NAMALWA (cell line): ENCODE data around the gene PHF24.

ENCODE experiments used
- DNase-seq: peaks from one replicate; pipeline ENCODE4 v3.0.0-alpha.2; 2015; ENCODE audit warnings: low spot score

PHF24 gene

GRCh38 chr9:34983209-34983608 is 25.1 kb downstream of the PHF24 start:
- peak; percentile 27 for DNase-seq

DNA sequence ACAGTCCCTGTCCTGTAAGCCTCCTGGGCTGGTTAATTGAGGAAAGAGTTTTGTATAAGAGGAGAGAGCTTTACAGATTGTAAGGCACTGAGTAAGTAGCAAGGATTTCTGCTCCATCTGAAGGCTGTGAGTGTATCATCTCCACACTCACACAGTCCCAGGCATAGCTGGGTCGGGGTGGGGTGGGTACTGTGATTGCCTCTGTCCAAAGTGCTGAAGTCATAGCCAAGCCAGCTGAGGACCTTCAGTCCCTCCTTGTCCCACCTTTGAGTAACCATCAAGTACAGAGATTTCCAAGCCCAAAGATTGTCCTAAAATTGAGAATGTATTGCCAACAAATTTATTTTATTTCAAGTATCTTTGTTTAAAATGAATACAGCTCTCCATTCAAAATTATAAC is 26.0 kb downstream of the PHF24 start:
- peak; percentile 39 for DNase-seq

GRCh38 chr9:34985311-34985899 is 27.3 kb downstream of the PHF24 start:
- DNase-seq: peak; percentile 77

DNA sequence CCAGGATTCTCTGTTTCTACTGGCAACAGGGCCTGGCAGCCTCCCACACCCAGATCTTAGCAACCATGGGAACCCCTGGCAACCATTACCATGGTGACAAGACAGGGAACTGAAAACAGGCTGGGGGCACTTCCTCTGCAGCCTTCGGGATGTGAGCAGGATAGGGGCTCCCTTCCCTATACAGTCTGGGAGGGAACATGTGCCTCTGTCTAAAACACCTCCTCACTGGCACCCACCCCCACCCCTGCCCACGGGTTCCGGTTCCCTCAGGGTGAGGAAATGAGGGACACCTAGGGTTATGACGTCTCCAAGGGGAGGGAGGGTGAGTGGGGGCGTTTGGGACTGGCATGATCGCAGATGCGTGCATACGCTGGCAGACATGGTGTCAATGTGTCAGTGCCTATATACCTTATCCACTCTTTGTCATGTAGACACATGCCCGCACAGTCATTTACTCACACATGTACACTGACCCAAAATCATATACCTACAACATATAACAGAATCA is 28.5 kb downstream of the PHF24 start:
- DNase-seq: peak; percentile 60

- DNase-seq: no peak
Measured at GRCh38 chr9:34987160-34987901, 29.2 kb downstream of the PHF24 start.

DNA sequence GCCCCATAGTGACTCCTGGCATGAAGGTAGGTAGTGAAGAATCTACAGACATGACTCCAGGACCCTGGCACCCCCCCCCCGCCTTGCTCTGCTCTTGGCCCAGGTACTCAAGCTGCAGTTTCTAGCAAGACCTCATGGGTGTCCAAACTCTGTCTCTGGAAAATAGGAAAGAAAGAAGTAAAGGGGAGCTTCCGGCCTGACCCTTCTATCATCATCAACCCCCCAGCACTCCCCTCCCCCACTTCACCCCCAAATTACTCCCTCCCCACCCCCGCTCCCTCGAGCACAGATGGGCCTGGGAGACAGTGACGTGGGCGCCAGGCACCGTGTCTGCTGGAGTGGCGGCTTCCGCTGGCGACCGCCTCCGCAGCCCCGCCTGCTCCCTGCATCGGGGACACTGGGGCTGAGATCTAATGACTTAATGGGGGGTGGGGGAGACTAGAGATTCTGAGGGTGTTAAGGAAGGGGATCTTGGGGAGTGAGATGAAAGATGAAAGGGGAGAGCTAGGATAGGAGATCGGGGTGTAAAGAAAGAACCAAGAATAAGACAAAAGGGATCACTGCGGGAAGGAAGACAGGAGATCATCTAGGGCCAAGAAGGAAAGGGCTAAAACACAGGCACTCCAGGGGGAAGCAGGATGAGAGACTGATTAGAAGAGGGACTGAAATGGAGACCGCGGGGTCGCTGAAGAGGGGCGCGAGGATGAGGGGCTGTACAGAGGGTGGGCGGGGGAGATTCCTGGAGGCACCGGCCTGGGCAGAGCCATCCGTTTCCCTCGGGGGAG is 30.3 kb downstream of the PHF24 start:
- DNase-seq: no peak

DNA sequence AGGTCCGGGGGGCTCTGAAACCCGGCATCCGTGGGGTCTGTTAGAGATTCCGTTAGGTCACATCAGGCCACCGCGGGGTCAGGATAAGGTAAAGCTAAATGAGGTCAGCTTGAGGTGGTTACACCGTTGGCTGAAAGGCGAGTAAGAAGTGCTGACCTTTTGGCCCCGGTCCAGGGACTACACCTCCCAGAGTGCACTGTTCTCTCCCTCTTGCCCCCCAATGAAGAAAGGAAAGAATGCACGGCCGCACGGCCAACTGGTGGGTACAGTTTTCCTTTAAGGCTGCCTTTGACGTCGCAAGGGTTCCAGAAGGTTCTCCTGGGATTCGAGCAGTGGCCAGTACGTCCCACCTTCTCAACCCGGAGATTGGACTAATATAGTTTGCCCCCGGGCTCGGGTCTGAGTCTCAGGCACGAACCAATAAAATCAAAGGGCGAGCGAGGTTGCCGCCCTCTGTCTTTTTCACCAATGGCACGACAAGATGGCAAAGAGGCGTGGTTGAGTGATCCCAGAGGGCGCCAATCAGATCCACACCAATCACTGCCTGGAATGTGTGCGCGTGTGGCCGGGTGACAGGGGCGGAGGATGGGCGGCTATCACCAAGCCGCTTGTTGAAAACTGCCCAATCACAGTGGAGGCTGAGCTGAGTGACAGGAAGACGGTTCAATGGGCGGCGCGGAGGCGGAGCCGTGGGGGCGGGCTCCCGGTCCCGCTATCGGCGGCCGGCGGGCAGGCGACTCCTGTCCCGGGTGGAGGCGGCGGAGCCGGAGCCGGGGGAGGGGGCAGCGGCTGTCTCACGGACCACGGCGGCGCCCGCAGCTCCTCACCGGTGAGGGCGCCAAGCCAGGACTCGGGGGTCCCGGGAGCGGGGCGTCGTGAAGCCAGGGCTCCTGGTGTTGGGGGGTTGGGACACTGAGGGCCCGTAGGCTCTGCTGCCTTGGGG is 31.2 kb downstream of the PHF24 start, which contains the start of gene DNAJB5:
Gene DNAJB5 (plus strand): TSS at position 743 of the 943 bp plus-strand sequence. CDS start 886 bp downstream, outside the sequence.
- peak; percentile 99 for DNase-seq

DNA sequence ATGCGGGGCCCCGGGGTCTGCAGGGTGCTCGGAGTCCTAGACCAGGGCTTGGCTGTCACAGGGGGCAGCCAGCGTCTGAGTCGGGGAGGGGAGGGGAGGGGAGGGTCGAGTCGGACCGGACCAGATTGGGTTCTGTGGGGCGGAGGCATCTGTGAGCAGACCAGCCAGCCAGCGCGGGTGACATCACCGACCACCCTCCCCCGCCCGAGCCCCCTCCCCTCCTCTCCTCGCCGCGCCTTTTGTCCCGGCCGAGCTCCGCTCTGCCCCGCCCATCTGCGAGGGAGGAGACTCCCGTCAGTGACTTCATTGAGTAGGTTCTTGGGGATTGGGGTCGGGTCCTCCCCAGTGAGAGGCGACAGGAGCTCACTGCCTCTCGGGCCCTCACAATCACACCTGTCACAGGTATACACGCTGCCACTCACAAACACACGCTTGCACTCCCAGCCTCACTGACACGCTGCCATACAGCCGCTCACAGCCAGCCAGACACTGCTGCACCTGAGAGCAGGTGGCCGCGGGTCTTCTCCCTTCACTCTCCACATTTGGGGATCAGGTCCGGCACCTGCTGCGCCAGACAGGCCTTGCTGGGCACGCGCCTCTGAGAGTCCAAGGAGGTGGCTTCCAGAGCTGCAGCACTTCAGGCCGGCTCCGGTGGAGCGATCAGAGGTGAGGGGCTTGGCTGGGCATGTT is 32.0 kb downstream of the PHF24 start:
- peak; percentile 49 for DNase-seq

- DNase-seq: no peak
Measured at GRCh38 chr9:34990908-34991606, 33.0 kb downstream of the PHF24 start.

GRCh38 chr9:34991607-34992375 is 33.7 kb downstream of the PHF24 start:
- no peak for DNase-seq

- DNase-seq: no peak
Measured at GRCh38 chr9:34992376-34992951, 34.4 kb downstream of the PHF24 start.

DNA sequence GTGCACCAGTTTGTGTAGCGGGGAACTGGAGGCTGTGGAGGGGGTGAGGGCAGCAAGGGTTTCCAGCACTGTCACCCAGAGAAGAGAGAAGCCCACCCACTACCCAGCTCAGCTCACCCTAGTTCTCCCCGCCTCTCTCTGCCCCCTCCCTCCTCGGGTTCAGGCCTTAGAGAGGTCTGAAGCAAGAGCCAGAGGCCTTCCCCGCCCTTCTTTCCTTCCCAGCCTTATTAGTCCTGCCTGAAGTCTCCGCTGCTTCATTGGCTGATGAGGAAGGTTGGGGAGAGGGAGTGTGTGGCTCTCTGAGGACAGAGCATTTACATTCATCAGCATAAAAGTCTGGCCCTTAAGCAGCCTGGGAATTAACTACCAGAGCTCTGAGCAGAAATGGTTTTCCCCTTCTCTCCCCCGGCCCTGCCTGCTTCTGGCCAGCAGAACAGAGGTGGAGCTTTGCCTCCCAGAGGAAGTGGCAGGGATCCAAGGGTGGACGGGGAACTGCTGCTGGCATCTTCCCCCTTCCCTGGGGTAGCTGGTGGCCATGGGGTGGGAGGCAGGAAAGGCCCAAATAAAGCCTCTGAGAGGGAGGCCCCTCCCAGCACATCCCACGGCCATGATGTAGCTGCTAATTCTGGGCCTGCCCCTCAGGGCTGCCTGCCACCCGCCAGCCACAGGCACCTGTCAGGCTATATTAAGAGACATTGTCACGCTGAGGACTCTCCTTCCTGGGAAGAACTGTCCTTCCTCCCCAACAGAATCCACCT is 35.6 kb downstream of the PHF24 start:
- DNase-seq: no peak

- no peak for DNase-seq
Measured at GRCh38 chr9:34994260-34994899, 36.3 kb downstream of the PHF24 start.

- no peak for DNase-seq
Measured at GRCh38 chr9:34994900-34995669, 37.0 kb downstream of the PHF24 start.

DNA sequence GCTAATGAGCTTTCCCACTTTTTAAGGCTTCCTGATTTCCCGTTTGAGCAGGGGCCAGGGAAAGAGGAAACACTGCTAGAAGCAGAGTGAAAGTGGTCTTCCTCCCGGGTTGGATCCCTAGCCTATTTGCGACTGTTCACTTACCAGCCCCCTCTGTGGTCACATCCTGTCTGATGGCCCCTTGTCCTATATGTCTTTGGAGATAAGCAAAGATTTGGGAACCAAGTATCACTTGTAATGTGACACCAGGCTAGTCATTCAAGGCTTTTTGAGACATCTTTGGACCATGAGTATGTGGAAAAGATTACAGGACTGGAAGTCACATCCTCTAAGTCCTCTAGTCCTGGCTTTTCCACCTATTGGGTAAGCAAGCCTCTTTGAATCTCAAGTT is 37.6 kb downstream of the PHF24 start:
- DNase-seq: no peak

GRCh38 chr9:34996181-34996904 is 38.3 kb downstream of the PHF24 start:
- DNase-seq: no peak

DNA sequence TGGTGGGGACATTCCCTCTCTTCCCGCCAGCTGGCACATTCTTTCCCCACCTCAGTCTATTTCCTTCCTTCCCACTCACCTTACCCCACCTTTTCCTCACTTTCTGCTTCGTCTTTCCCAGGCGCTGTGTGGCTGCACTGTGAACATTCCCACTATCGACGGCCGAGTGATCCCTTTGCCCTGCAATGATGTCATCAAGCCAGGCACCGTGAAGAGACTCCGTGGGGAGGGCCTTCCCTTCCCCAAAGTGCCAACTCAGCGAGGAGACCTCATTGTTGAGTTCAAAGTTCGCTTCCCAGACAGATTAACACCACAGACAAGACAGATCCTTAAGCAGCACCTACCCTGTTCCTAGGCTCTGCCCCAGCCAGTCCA is 38.8 kb downstream of the PHF24 start:
- DNase-seq: no peak
